ENCODE results near the gene SLC12A7.

Gene SLC12A7

DNA sequence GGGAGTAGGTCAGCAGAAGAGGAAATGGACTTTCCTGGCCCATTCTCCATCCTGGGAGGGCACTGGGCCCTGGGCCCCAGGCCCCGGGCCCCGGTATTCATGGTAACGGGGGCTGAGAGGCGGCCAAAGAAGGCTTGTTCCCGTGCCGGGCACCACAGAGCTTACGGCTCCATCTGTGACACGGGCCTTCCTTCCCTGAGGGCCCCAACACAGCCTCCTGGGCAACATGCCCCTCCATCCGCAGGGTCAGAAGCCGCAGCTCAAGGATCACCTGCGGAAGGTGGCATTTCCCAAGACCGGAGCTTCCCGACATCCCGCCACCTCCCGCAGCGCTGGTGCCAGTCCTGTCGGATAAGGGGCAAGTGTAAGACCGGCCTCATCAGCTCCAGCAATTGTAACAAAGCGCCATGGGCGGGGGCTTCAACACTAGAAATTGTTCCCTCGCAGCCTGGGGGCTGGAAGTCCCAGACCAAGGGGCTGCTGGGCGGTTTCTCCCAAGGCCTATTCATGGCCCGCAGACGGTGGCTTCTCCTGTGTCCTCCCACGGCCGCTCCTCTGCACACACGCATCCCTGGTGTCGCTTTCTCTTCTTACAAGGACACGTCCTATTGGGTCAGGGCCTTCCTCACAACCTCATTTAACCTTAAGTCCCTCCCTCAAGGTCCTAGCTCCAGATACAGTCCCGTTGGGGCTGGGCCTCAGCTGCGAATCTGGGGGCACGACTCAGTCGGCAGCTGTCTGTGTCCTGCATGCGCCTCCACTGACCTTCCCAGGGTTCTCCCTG, 31.2 kb upstream of the SLC12A7 start:
- no peak overlapping the region for H3K27ac ChIP-seq (ENCODE audit: low read depth, low read length)
- H3K36me3 ChIP-seq (ENCODE audit: control insufficient read depth in 5 of 5, insufficient read depth in 5 of 5, low read length in 5 of 5): no peaks in the 10 kb centered on the region
- no peak overlapping the region for H3K9ac ChIP-seq (ENCODE audit: low read length in 5 of 5)
- H3K27me3 ChIP-seq (ENCODE audit: control insufficient read depth in 5 of 5, insufficient read depth in 4 of 5, low read length in 5 of 5): peaks cover 0 to 3% (median 2%) of the 10 kb centered on the region in 5 donors
- H3K4me1 ChIP-seq (ENCODE audit: control insufficient read depth in 5 of 5, insufficient read depth in 5 of 5, low read length in 5 of 5): peaks cover 0 to 30% (median 15%) of the 10 kb centered on the region in 5 donors
- no peaks in the 10 kb centered on the region for H3K9me3 ChIP-seq (ENCODE audit: control insufficient read depth in 5 of 5, low read length in 5 of 5)
- no peak overlapping the region for H3K4me3 ChIP-seq (ENCODE audit: low read depth in 1 of 5, low read length in 5 of 5)

DNA sequence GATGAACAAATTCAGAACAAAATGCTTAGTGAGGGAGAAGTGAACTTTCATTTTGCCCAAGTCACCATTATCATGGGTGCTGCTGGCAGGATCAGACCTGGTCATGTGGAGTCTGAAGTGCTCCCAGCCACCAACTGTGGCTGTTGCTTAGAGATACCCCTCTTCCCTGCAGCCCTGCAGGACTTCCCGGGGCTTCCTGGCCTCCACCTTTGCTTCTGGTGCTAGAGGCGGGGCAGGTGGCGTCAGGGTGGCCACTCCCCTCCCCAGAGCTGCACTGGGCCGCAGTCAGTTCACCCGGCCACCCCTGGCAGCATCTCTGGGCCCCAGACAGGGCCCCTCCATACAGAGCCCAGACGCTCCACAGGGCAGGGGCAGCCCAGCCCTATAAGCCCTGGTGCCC, 30.0 kb upstream of the SLC12A7 start:
- peaks cover under 1 to 42% (median 27%) of the 10 kb centered on the region in 5 donors for H3K4me1 ChIP-seq (ENCODE audit: control insufficient read depth in 5 of 5, insufficient read depth in 5 of 5, low read length in 5 of 5)
- no peaks in the 10 kb centered on the region for H3K9me3 ChIP-seq (ENCODE audit: control insufficient read depth in 5 of 5, low read length in 5 of 5)
- no peaks in the 10 kb centered on the region for H3K36me3 ChIP-seq (ENCODE audit: control insufficient read depth in 5 of 5, insufficient read depth in 5 of 5, low read length in 5 of 5)
- H3K27ac ChIP-seq (ENCODE audit: low read depth, low read length): no peak overlapping the region
- peaks cover 0 to 3% (median 2%) of the 10 kb centered on the region in 5 donors for H3K27me3 ChIP-seq (ENCODE audit: control insufficient read depth in 5 of 5, insufficient read depth in 4 of 5, low read length in 5 of 5)
- no peak overlapping the region for H3K9ac ChIP-seq (ENCODE audit: low read length in 5 of 5)
- no peak overlapping the region for H3K4me3 ChIP-seq (ENCODE audit: low read depth in 1 of 5, low read length in 5 of 5)

DNA sequence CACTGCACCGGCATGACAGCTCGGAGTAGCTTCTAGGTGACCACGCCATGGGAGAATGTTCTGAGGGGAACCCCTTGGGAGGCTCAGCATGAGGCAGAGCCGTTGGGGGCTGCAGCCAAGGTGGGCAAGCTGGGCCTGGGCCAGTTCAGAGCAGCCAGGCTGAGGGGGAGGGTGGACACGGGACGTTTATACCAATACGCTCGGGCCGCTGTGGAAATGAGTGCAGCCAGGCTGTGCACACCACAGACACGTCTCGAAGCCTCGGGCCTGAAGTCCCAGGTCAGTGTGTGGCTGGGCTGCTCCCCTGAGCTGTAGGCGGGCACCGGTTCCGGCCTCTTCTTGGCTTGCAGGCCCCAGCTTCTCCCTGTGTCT, 28.9 kb upstream of the SLC12A7 start:
- Histone ChIP-seq H3K27ac (ENCODE audit: low read depth, low read length) (no peak overlapping the region), H3K36me3 (ENCODE audit: control insufficient read depth in 5 of 5, insufficient read depth in 5 of 5, low read length in 5 of 5) (no peaks in the 10 kb centered on the region), H3K9me3 (ENCODE audit: control insufficient read depth in 5 of 5, low read length in 5 of 5) (no peaks in the 10 kb centered on the region), H3K4me1 (ENCODE audit: control insufficient read depth in 5 of 5, insufficient read depth in 5 of 5, low read length in 5 of 5) (peaks cover 2 to 44% (median 26%) of the 10 kb centered on the region in 5 donors), H3K9ac (ENCODE audit: low read length in 5 of 5) (no peak overlapping the region), H3K27me3 (ENCODE audit: control insufficient read depth in 5 of 5, insufficient read depth in 4 of 5, low read length in 5 of 5) (peaks cover 0 to 3% (median 0%) of the 10 kb centered on the region in 5 donors), H3K4me3 (ENCODE audit: low read depth in 1 of 5, low read length in 5 of 5) (no peak overlapping the region)

DNA sequence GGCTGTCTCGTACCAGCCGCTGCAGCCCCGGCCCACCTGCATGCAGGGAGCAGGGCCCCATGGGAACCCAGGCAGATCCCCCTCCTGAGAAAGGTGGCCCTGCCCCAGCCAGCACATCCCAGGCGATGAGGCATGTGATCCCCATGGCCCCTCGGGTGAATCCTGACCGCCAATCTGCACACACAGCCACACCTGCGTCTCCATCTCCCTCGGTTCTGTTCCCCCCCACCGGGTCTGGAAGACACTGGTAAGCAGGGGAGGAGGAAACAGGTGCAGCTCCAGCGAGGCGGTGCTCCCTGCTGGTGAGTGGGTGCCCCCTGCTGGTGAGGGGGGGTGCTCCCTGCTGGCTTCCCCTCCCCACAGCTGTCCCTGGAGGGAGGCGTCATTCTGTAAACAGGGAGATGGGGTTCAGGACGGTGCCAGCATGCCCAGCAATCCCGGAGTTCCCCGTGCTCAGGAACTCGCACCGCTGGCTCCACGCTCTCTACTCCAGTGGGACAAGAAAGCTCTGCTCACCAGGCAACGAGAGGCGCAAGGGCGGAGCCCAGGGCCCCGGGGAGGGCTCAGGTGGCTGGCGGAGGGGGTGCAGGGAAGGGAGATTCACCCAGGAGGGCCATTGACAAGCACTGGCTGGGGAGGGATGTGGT, 28.4 kb upstream of the SLC12A7 start:
- no peak overlapping the region for H3K27ac ChIP-seq (ENCODE audit: low read depth, low read length)
- H3K9me3 ChIP-seq (ENCODE audit: control insufficient read depth in 5 of 5, low read length in 5 of 5): no peaks in the 10 kb centered on the region
- H3K27me3 ChIP-seq (ENCODE audit: control insufficient read depth in 5 of 5, insufficient read depth in 4 of 5, low read length in 5 of 5): peaks cover 0 to 3% (median 1%) of the 10 kb centered on the region in 5 donors
- H3K4me3 ChIP-seq (ENCODE audit: low read depth in 1 of 5, low read length in 5 of 5): no peak overlapping the region
- no peaks in the 10 kb centered on the region for H3K36me3 ChIP-seq (ENCODE audit: control insufficient read depth in 5 of 5, insufficient read depth in 5 of 5, low read length in 5 of 5)
- no peak overlapping the region for H3K9ac ChIP-seq (ENCODE audit: low read length in 5 of 5)
- peaks cover 2 to 40% (median 26%) of the 10 kb centered on the region in 5 donors for H3K4me1 ChIP-seq (ENCODE audit: control insufficient read depth in 5 of 5, insufficient read depth in 5 of 5, low read length in 5 of 5)

DNA sequence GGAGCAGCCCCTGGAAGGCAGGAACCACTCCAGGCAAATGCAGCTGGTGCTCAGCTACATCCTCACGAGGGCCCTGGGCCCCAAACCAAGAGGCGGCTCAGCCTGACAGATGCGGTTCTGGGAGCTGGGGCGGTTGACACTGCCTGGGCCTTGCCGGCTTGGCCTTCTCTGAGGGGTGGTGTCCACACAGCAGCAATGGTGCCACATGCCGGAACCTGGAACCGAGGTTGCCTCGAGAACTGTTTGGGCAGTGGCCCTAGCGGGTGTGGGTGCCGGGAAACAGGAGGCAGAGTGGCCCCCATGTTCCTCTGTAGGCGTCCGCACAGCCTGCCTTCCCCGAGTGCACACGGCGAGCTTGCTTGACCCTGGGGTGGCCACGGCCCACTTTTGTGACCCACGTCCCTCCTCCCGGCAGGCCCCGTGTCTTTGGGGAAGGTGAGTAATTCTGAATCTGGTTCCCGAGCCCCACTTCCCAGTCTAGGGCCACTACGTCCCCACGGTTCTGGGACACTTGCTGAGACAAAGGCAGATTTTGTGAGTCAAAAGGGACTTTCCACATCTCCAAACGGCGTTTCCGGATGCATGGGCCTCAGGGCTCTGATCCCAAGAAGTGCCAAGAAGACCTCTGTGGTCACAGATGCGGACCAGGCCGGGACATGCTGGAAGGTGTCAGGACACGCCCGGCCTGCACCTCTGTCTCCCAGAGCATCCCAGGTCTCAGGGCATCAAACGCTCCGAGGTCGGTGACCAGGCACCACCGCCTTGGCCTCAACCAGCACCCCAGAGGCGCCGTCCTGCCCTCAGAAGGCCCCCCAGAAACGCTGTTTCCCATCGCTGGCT, 27.7 kb upstream of the SLC12A7 start:
- Histone ChIP-seq H3K27me3 (ENCODE audit: control insufficient read depth in 5 of 5, insufficient read depth in 4 of 5, low read length in 5 of 5) (peaks cover 0 to 3% (median 2%) of the 10 kb centered on the region in 5 donors), H3K36me3 (ENCODE audit: control insufficient read depth in 5 of 5, insufficient read depth in 5 of 5, low read length in 5 of 5) (no peaks in the 10 kb centered on the region), H3K9ac (ENCODE audit: low read length in 5 of 5) (peak overlapping the region in 1 of 5 donors; percentile 19), H3K9me3 (ENCODE audit: control insufficient read depth in 5 of 5, low read length in 5 of 5) (no peaks in the 10 kb centered on the region), H3K4me1 (ENCODE audit: control insufficient read depth in 5 of 5, insufficient read depth in 5 of 5, low read length in 5 of 5) (peaks cover 2 to 35% (median 18%) of the 10 kb centered on the region in 5 donors), H3K4me3 (ENCODE audit: low read depth in 1 of 5, low read length in 5 of 5) (no peak overlapping the region), H3K27ac (ENCODE audit: low read depth, low read length) (no peak overlapping the region)

DNA sequence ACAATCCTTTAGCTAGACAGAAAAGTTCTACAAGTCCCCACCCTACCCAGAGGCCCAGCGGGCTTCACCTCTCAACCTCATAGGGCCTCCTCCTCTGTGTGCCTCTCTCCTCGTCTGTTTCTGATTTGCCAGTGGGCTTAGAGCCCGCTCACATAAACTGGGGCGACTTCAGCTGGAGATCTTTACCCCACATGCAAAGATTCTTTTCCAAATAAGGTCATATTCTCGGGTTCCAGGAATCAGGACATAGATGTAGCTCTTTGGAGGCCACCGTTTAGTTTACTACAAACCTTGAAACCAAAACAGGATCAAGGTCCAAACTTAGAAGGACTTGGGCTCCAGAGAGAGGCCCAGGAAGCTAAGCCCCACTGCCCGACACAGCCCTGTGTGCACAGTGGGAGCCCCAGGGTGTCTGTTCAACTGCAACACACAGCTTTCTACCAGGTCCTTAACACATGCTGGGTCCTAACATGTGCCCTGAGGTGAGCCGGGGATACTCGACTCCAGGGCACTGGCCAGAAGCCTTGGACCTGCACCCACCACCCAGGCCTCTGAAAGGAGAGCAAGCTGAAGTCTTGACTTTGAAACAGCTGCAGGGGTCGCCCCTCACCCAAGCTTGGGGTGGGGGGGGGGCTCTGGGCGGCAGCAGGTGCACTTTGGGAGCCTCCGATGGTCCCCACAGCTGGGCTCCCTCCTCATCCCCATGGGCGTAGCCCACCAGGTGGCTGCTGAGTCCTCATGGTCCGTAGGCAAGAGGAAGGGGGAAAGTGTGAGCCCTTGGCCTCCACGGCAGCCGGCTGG, 26.8 kb upstream of the SLC12A7 start:
- H3K36me3 ChIP-seq (ENCODE audit: control insufficient read depth in 5 of 5, insufficient read depth in 5 of 5, low read length in 5 of 5): no peaks in the 10 kb centered on the region
- peaks cover 2 to 38% (median 21%) of the 10 kb centered on the region in 5 donors for H3K4me1 ChIP-seq (ENCODE audit: control insufficient read depth in 5 of 5, insufficient read depth in 5 of 5, low read length in 5 of 5)
- H3K27me3 ChIP-seq (ENCODE audit: control insufficient read depth in 5 of 5, insufficient read depth in 4 of 5, low read length in 5 of 5): peaks cover 0 to 6% (median 4%) of the 10 kb centered on the region in 5 donors
- H3K9me3 ChIP-seq (ENCODE audit: control insufficient read depth in 5 of 5, low read length in 5 of 5): no peaks in the 10 kb centered on the region
- H3K27ac ChIP-seq (ENCODE audit: low read depth, low read length): no peak overlapping the region
- H3K4me3 ChIP-seq (ENCODE audit: low read depth in 1 of 5, low read length in 5 of 5): no peak overlapping the region
- no peak overlapping the region for H3K9ac ChIP-seq (ENCODE audit: low read length in 5 of 5)

DNA sequence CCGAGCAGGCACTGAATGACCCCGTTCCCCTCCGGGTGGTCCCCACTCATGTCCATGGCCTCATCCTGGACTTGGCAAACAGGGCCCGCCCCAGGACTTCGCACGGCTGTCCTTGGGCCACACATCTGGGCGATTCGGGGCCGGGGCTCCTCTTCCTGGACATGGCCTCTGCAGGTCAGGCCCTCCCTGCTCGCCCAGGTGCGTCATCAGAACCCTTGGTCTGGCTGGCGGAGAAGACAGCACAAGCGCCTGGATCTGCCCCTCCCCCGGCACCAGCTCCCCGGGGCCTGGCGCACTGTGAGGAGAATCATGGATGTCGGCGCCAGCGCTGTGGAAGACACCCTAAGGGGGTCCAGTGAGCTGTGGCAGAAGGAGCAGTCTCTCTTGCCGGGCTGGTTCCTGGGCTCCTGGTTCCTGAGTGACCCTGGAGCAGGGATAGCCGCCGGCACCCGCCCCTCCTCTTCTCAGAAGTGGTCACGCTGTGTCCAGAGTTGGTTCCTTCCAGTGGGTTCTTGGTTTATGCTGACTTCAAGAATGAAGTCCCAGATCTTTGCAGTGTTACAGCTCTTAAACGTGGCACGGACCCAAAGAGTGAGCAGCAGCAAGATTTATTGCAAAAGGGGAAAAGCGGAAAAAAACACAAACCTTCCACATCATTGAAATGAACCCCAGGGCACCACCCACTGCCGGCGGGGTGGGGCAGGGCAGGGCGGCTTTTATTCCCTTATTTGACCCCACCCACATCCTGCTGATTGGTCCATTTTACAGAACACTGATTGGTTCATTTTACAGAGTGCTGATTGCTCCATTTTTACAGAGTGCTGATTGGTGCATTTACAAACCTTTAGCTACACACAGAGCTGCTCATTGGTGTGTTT, 25.9 kb upstream of the SLC12A7 start:
- Histone ChIP-seq H3K9ac (ENCODE audit: low read length in 5 of 5) (no peak overlapping the region), H3K27ac (ENCODE audit: low read depth, low read length) (no peak overlapping the region), H3K9me3 (ENCODE audit: control insufficient read depth in 5 of 5, low read length in 5 of 5) (no peaks in the 10 kb centered on the region), H3K4me3 (ENCODE audit: low read depth in 1 of 5, low read length in 5 of 5) (peak overlapping the region in 1 of 5 donors; percentile 34), H3K27me3 (ENCODE audit: control insufficient read depth in 5 of 5, insufficient read depth in 4 of 5, low read length in 5 of 5) (peaks cover 4 to 9% (median 6%) of the 10 kb centered on the region in 5 donors), H3K36me3 (ENCODE audit: control insufficient read depth in 5 of 5, insufficient read depth in 5 of 5, low read length in 5 of 5) (no peaks in the 10 kb centered on the region), H3K4me1 (ENCODE audit: control insufficient read depth in 5 of 5, insufficient read depth in 5 of 5, low read length in 5 of 5) (peaks cover 2 to 44% (median 25%) of the 10 kb centered on the region in 5 donors)

DNA sequence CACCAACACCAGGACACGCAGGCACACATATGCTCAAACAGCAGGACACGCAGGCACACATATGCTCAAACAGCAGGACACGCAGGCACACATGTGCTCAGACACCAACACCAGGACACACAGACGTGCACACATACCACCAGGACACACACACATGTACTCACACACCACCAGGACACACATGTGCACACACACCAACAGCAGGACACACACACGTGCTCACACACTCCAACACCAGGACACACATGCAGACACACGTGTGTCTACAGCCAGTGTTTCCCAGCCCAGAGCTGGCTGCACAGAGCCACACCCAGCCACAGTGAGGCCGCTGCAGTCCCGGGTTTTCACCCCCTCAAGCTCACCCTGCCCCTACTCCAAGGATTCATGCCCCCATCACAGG, 25.0 kb upstream of the SLC12A7 start:
- Histone ChIP-seq H3K4me1 (ENCODE audit: control insufficient read depth in 5 of 5, insufficient read depth in 5 of 5, low read length in 5 of 5) (peaks cover 2 to 44% (median 25%) of the 10 kb centered on the region in 5 donors), H3K4me3 (ENCODE audit: low read depth in 1 of 5, low read length in 5 of 5) (peak overlapping the region in 1 of 5 donors; percentile 34), H3K36me3 (ENCODE audit: control insufficient read depth in 5 of 5, insufficient read depth in 5 of 5, low read length in 5 of 5) (no peaks in the 10 kb centered on the region), H3K9me3 (ENCODE audit: control insufficient read depth in 5 of 5, low read length in 5 of 5) (no peaks in the 10 kb centered on the region), H3K9ac (ENCODE audit: low read length in 5 of 5) (no peak overlapping the region), H3K27ac (ENCODE audit: low read depth, low read length) (no peak overlapping the region), H3K27me3 (ENCODE audit: control insufficient read depth in 5 of 5, insufficient read depth in 4 of 5, low read length in 5 of 5) (peaks cover 4 to 11% (median 6%) of the 10 kb centered on the region in 5 donors)

Measured in subcutaneous abdominal adipose tissue (tissue), 5 donors.